H1 (cell line): ENCODE results near the gene FNDC1. TPM values are rescaled to one million over a fixed set of nuclear protein-coding genes. Genes with fewer than 3 reads are reported as not detected.

Source experiments
- CTCF ChIA-PET: fragments of 300-600 bp; sonication (Branson Sonifier 250); formaldehyde crosslinking; loops from one replicate; lab custom pipeline; 2021; ENCODE audit not compliant: partially characterized antibody; lab: Charles Lee
- POLR2A ChIA-PET: fragments of 300-600 bp; sonication (Branson Sonifier 250); formaldehyde crosslinking; loops from one replicate; lab custom pipeline; 2021; ENCODE audit warnings: inconsistent platforms; ENCODE audit not compliant: partially characterized antibody; lab: Charles Lee
- DNase-seq, 2 experiments: peaks; one replicate each; pipeline versions ENCODE4 v3.0.0 to v3.0.0-alpha.2; 2010 to 2022; ENCODE audit warnings: low spot score in 2 of 2, low read depth in 1 of 2, mixed read lengths in 1 of 2
- FAIRE-seq: peaks from 2 replicates; lab custom pipeline; 2011; peaks lifted over from hg19 to GRCh38; lab: Jason Lieb, UNC
- H2AFZ ChIP-seq: 2 replicates; pipeline ENCODE4 v1.8.1; 2012; ENCODE audit warnings: low read length, inconsistent platforms
- H2AK5ac ChIP-seq: 2 replicates; pipeline ENCODE4 v1.6.1; 2013; ENCODE audit warnings: low read depth, low read length
- H2BK120ac ChIP-seq: replicated peaks from 2 replicates; pipeline ENCODE3; 2013; ENCODE audit warnings: low read depth, low read length, inconsistent platforms
- H2BK12ac ChIP-seq: 2 replicates; pipeline ENCODE4 v1.6.1; 2013; ENCODE audit warnings: low read depth, low read length
- H2BK15ac ChIP-seq: 2 replicates; pipeline ENCODE4 v1.6.1; 2013; ENCODE audit warnings: low read length
- H2BK20ac ChIP-seq: 2 replicates; pipeline ENCODE4 v1.6.1; 2013; ENCODE audit warnings: low read length
- H2BK5ac ChIP-seq: 2 replicates; pipeline ENCODE4 v1.6.1; 2013; ENCODE audit warnings: low read depth, low read length
- H3K14ac ChIP-seq: 2 replicates; pipeline ENCODE4 v1.6.1; 2013; ENCODE audit warnings: inconsistent platforms; ENCODE audit not compliant: insufficient read length
- H3K18ac ChIP-seq: 2 replicates; pipeline ENCODE4 v1.6.1; 2013; ENCODE audit warnings: low read length; ENCODE audit errors: extremely low read depth
- H3K23ac ChIP-seq: 2 replicates; pipeline ENCODE4 v1.6.1; 2013; ENCODE audit warnings: inconsistent platforms; ENCODE audit not compliant: insufficient read length
- H3K23me2 ChIP-seq: 2 replicates; pipeline ENCODE4 v1.6.1; 2013; ENCODE audit warnings: low read depth, low read length
- H3K27ac ChIP-seq: 2 replicates; pipeline ENCODE4 v1.6.1; 2011; ENCODE audit warnings: low read depth, low read length, inconsistent platforms
- H3K27me3 ChIP-seq, 4 experiments: replicated peaks in 1 of 4; 1 replicate in 1 of 4; 2 replicates in 3 of 4; pipeline versions ENCODE4 v1.6.1 to v1.8.1; 2011 to 2013; ENCODE audit warnings: low read length in 3 of 4, mild to moderate bottlenecking in 3 of 4, inconsistent platforms in 2 of 4, mixed read lengths in 2 of 4, moderate library complexity in 1 of 4; ENCODE audit not compliant: control insufficient read depth in 3 of 4, insufficient read depth in 3 of 4; ENCODE audit errors: extremely low read depth in 1 of 4
- H3K36me3 ChIP-seq, 4 experiments: 2 replicates each; pipeline versions ENCODE4 v1.6.1 to v1.8.1; 2011 to 2013; ENCODE audit warnings: mild to moderate bottlenecking in 4 of 4, low read length in 3 of 4, moderate library complexity in 2 of 4, control low read depth in 1 of 4, inconsistent platforms in 1 of 4; ENCODE audit not compliant: insufficient read depth in 4 of 4, control insufficient read depth in 2 of 4
- H3K4ac ChIP-seq: replicated peaks from 2 replicates; pipeline ENCODE3; 2013; ENCODE audit warnings: low read length, low read depth, mixed read lengths, inconsistent platforms; ENCODE audit not compliant: insufficient read length
- H3K4me1 ChIP-seq, 4 experiments: replicated peaks in 1 of 4; 1 replicate in 1 of 4; 2 replicates in 3 of 4; pipeline versions ENCODE4 v1.6.1 to v1.8.1; 2011 to 2013; ENCODE audit warnings: low read length in 3 of 4, inconsistent platforms in 2 of 4, mixed read lengths in 1 of 4; ENCODE audit not compliant: insufficient read depth in 4 of 4, control insufficient read depth in 3 of 4
- H3K4me2 ChIP-seq, 2 experiments: 2 replicates each; pipeline versions ENCODE4 v1.6.1 to v1.8.1; 2011 to 2013; ENCODE audit warnings: low read depth in 2 of 2, low read length in 2 of 2, control low read depth in 1 of 2, inconsistent platforms in 1 of 2, mild to moderate bottlenecking in 1 of 2; ENCODE audit not compliant: insufficient read depth in 1 of 2
- H3K4me3 ChIP-seq, 4 experiments: fragments of 200-600, 300-600 bp in 1 of 4; sonication (generic), shearing (Covaris generic), sonication (Bioruptor Twin) in 1 of 4; 2 replicates each; pipeline versions ENCODE4 v1.5.1 to v1.8.1; 2011 to 2016; ENCODE audit warnings: low read length in 4 of 4, low read depth in 3 of 4, control low read depth in 2 of 4, inconsistent platforms in 2 of 4, mild to moderate bottlenecking in 2 of 4, mixed read lengths in 1 of 4, moderate library complexity in 1 of 4; ENCODE audit not compliant: insufficient read depth in 2 of 4; ENCODE audit errors: extremely low read depth in 1 of 4
- H3K56ac ChIP-seq: replicated peaks from 2 replicates; pipeline ENCODE3; 2013; ENCODE audit warnings: low read depth, mild to moderate bottlenecking, mixed read lengths, low read length, inconsistent platforms; ENCODE audit not compliant: insufficient read length
- H3K79me1 ChIP-seq: 2 replicates; pipeline ENCODE4 v1.6.1; 2013; ENCODE audit warnings: low read depth, low read length, control low read depth
- H3K79me2 ChIP-seq, 2 experiments: 2 replicates each; pipeline versions ENCODE4 v1.6.1 to v1.8.1; 2012 to 2013; ENCODE audit warnings: low read length in 2 of 2, mild to moderate bottlenecking in 2 of 2, inconsistent platforms in 1 of 2; ENCODE audit not compliant: insufficient read depth in 2 of 2, control insufficient read depth in 1 of 2
- H3K9ac ChIP-seq, 4 experiments: replicated peaks in 1 of 4; 1 replicate in 1 of 4; 2 replicates in 3 of 4; pipeline versions ENCODE4 v1.6.1 to v1.8.1; 2011 to 2013; ENCODE audit warnings: low read depth in 3 of 4, low read length in 3 of 4, control low read depth in 2 of 4, mild to moderate bottlenecking in 2 of 4, moderate library complexity in 2 of 4, inconsistent platforms in 1 of 4; ENCODE audit errors: extremely low read depth in 1 of 4
- H3K9me3 ChIP-seq, 2 experiments: 2 replicates each; pipeline versions ENCODE4 v1.6.1 to v1.8.1; 2012 to 2013; ENCODE audit warnings: mild to moderate bottlenecking in 2 of 2, moderate library complexity in 2 of 2, control low read depth in 1 of 2, inconsistent platforms in 1 of 2, low read depth in 1 of 2, low read length in 1 of 2, mixed read lengths in 1 of 2; ENCODE audit not compliant: insufficient read depth in 2 of 2
- H4K20me1 ChIP-seq, 2 experiments: replicated peaks in 1 of 2; 2 replicates each; pipeline versions ENCODE3 to v1.8.1; 2011 to 2013; ENCODE audit warnings: inconsistent platforms in 2 of 2, low read length in 2 of 2, mild to moderate bottlenecking in 1 of 2; ENCODE audit not compliant: insufficient read depth in 2 of 2, control insufficient read depth in 1 of 2
- H4K5ac ChIP-seq: 2 replicates; pipeline ENCODE4 v1.6.1; 2013; ENCODE audit warnings: low read length, low read depth, mixed read lengths, inconsistent platforms; ENCODE audit not compliant: insufficient read length
- H4K8ac ChIP-seq: 2 replicates; pipeline ENCODE4 v1.8.0; 2013; ENCODE audit warnings: mild to moderate bottlenecking, moderate library complexity, low read length, inconsistent platforms; ENCODE audit not compliant: insufficient read depth; ENCODE audit errors: extremely low read depth
- H4K91ac ChIP-seq: replicated peaks from 2 replicates; pipeline ENCODE3; 2013; ENCODE audit warnings: low read length, mixed read lengths, inconsistent platforms; ENCODE audit not compliant: insufficient read length
- CHD1 ChIP-seq: IDR thresholded peaks from 2 replicates; pipeline ENCODE4 v1.6.1; 2012; ENCODE audit warnings: low read depth, low read length, improper control_type of control experiment
- CHD2 ChIP-seq: IDR thresholded peaks from 2 replicates; pipeline ENCODE4 v1.6.1; 2012; ENCODE audit warnings: low read length, improper control_type of control experiment
- GTF2F1 ChIP-seq: IDR thresholded peaks from 2 replicates; pipeline ENCODE4 v1.6.1; 2012; ENCODE audit warnings: low read depth, low read length, improper control_type of control experiment, borderline replicate concordance
- PHF8 ChIP-seq: fragments of 200-600 bp; sonication (generic); conservative IDR thresholded peaks from 2 replicates; pipeline ENCODE4 v1.7.1; 2012; ENCODE audit warnings: low read depth, mild to moderate bottlenecking, inconsistent platforms, low read length, moderate library complexity
- SAP30 ChIP-seq: fragments of 300-600 bp; sonication (generic); IDR thresholded peaks from 2 replicates; pipeline ENCODE4 v1.7.1; 2012; ENCODE audit warnings: low read length, moderate library complexity, mild to moderate bottlenecking, inconsistent platforms; ENCODE audit not compliant: insufficient read depth, insufficient replicate concordance
- SP1 ChIP-seq: IDR thresholded peaks from 2 replicates; pipeline ENCODE4 v1.6.1; 2011; ENCODE audit warnings: low read depth, low read length
- WGBS, 2 experiments: shearing (Covaris generic) in 1 of 2; methylation state at CpG; one replicate each; pipeline versions ENCODE4 v1.1.6 to v1.1.7; 2013 to 2015; ENCODE audit warnings: low lambda C conversion rate in 2 of 2, mixed read lengths in 2 of 2, inconsistent platforms in 1 of 2, low coverage in 1 of 2, missing lambda C conversion rate in 1 of 2; ENCODE audit not compliant: insufficient replicate concordance in 2 of 2, insufficient coverage in 1 of 2, insufficient read length in 1 of 2; ENCODE audit errors: extremely low coverage in 1 of 2, missing lambda C conversion rate in 1 of 2; 5-methylcytosine and 5-hydroxymethylcytosine counted together
- polyA plus RNA-seq, 7 experiments: library from polyadenylated mRNA; depleted of rRNA in 3 of 7; stranded (reverse) in 5 of 7; unstranded in 2 of 7; fragments of >200 nt in 5 of 7; fragments of 200-250 nt in 2 of 7; gene quantifications; 1 replicate in 5 of 7; 2 replicates in 1 of 7; 4 replicates in 1 of 7; pipeline versions ENCODE4 v1.2.1 to v1.2.3, GENCODE V29; 2011 to 2013; ENCODE audit warnings: missing spikeins in 2 of 7, mixed read lengths in 2 of 7
- total RNA-seq: library from RNA; stranded (reverse); fragmentation: NEBNext Ultra II Directional; extraction: Animal tissue kit (Norgen Biotek cat#: 25700); gene quantifications from 2 replicates; pipeline ENCODE4 v1.2.1, GENCODE V29; 2021

Gene FNDC1
- total and polyA plus RNA-seq, 2 of the 8 experiments (the other 6 are each of a cell fraction or from before 2014, with no cell fraction given) = 0.06 to 0.30 TPM

GRCh38 chr6:159170999-159171712, 2.0 kb downstream of the FNDC1 start:
- Histone ChIP-seq H3K9ac (no peak overlapping the region), H2BK120ac (no peak overlapping the region), H3K79me1 (no peaks in the 10 kb centered on the region), H3K9me3 (no peaks in the 10 kb centered on the region), H4K5ac (no peak overlapping the region), H3K27ac (no peak overlapping the region), H3K4me2 (no peak overlapping the region; a peak in 1 of 4 replicates), H3K79me2 (no peaks in the 10 kb centered on the region), H3K23ac (no peak overlapping the region), H3K4ac (no peak overlapping the region), H3K56ac (no peak overlapping the region), H2BK12ac (no peak overlapping the region), H3K27me3 (peaks cover 33 to 74% (median 54%) of the 10 kb centered on the region in 4 experiments), H4K91ac (no peak overlapping the region), H2AK5ac (no peak overlapping the region), H3K4me3 (no peak overlapping the region), H4K20me1 (no peaks in the 10 kb centered on the region), H2BK5ac (no peak overlapping the region), H3K14ac (no peak overlapping the region), H2AFZ (no peak overlapping the region), H3K36me3 (peaks cover 0 to 3% (median 0%) of the 10 kb centered on the region in 4 experiments; a peak in 1 of 8 replicates), H3K4me1 (peaks cover 0 to 11% (median 4%) of the 10 kb centered on the region in 4 experiments; a peak in 5 of 7 replicates), H2BK15ac (no peak overlapping the region), H3K23me2 (peaks cover 6% of the 10 kb centered on the region; the same call in 1 of the 2 replicates), H2BK20ac (no peak overlapping the region), H3K18ac (no peak overlapping the region), H4K8ac (no peak overlapping the region)
- FAIRE-seq = no peak
- DNase-seq = no peak
- CTCF ChIA-PET = interaction anchor here (1.1 to 2.4 kb wide), 3 partner anchors 427 to 531 kb away, joined by 3 to 8 read pairs (median 3); no protein-coding TSS in a partner anchor
- POLR2A ChIA-PET = no interaction called here
- 69% methylated on average over 13 of the region's 13 CpGs; no CpG with 5 or more reads in 1 of the 2 experiments for WGBS, 2 experiments
- TF ChIP-seq CHD1 (no peak), SAP30 (no peak), GTF2F1 (no peak), SP1 (no peak), CHD2 (no peak), PHF8 (no peak)
